ENCODE results near the gene SNRPA. TPM values are rescaled to one million over a fixed set of nuclear protein-coding genes. Genes with fewer than 3 reads are reported as not detected.

Gene SNRPA
- polyA plus RNA-seq, 1 of the 3 experiments (the other 2 are of a cell fraction) = 121 TPM

DNA sequence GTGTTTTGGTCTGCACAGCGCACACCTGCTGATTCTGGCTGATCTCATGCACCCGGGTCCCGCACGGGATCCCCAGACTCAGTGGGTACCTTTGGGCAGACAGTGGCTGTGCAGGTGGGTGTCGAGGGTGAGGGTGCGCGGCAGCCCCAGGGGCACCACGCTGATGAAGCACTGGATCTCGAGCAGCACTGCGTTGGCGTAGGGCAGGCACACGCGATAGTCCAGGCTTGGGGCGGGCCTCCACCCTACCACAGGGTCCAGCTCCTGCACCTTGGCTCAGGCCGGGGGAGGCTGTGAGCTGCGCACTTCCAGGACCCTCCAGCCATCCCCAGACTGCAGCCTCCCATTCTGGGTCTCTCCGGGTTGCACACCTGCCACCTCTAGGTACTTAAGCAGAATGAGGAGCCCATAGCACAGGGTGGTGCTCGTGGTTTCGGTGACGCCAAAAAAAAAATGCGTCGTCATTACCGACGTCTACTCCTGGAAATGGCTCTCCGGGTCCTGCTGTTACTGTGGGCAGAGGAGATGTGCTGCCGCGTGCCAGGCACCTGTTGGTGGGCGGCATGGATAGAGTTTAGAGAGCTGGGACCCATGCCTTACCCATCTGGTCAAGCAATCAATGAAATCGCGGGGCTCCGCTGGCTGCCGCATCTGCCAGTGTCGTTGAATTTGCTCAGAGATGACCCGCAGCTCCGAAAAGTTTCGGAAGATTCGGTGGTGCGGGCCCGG is 58.5 kb downstream of the SNRPA start:
- ChIA-PET POLR2A (interaction anchor here (0.5 kb wide), 1 partner anchor 87 kb away, joined by 3 read pairs; no protein-coding TSS in a partner anchor), CTCF (interaction anchor here (1.0 to 5.4 kb wide), 2 partner anchors 9 to 147 kb away, joined by 3 to 54 read pairs; no protein-coding TSS in a partner anchor)

More for the DNA sequence above, 58.5 kb downstream of the SNRPA start:
- Histone ChIP-seq H2AFZ (ENCODE audit: low read depth) (no peak overlapping the region), H3K4me3 (ENCODE audit: low read depth in 2 of 2, low read length in 1 of 2) (no peak overlapping the region), H4K20me1 (ENCODE audit: insufficient read depth) (peaks cover 56% of the 10 kb centered on the region), H3K9me2 (no peaks in the 10 kb centered on the region), H3K9me3 (no peaks in the 10 kb centered on the region), H3K4me2 (no peak overlapping the region), H3F3A (replicated peaks; ENCODE audit: insufficient read depth) (peaks cover 22% of the 10 kb centered on the region), H3K9ac (no peak overlapping the region), H3K36me3 (replicated peaks in 1 of 2; ENCODE audit: control insufficient read depth in 1 of 2, insufficient read depth in 2 of 2, low read length in 1 of 2) (peaks cover 19 to 32% of the 10 kb centered on the region in 2 experiments), H3K4me1 (ENCODE audit: control insufficient read depth in 1 of 2, insufficient read depth in 2 of 2, low read depth in 1 of 2, low read length in 1 of 2) (peaks cover 12 to 38% of the 10 kb centered on the region in 2 experiments; a peak in 3 of 4 replicates), H3K27me3 (ENCODE audit: insufficient read depth) (no peaks in the 10 kb centered on the region), H3K79me2 (ENCODE audit: insufficient read depth) (peaks cover 50% of the 10 kb centered on the region), H3K27ac (ENCODE audit: low read depth in 2 of 2, low read length in 1 of 2) (no peak overlapping the region)
- 97% methylated on average over 37 of the region's 39 CpGs for WGBS (ENCODE audit: low lambda C conversion rate)
- no peak for DNase-seq
- no peak for TF ChIP-seq RXRA (IDR thresholded peaks at IDR 0.05; ENCODE audit: borderline replicate concordance, low read depth)
- TF ChIP-seq, protein P1, sequence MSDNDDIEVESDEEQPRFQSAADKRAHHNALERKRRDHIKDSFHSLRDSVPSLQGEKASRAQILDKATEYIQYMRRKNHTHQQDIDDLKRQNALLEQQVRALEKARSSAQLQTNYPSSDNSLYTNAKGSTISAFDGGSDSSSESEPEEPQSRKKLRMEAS (IDR thresholded peaks at IDR 0.05; ENCODE audit: low read depth) = no peak
- TF ChIP-seq FOSL2 (IDR thresholded peaks at IDR 0.05; ENCODE audit: borderline replicate concordance, low read depth) = no peak
- no peak for TF ChIP-seq FOXJ3 (CRISPR knock-in tag; IDR thresholded peaks at IDR 0.05)
- no peak for TF ChIP-seq EP300 (IDR thresholded peaks at IDR 0.05; ENCODE audit: borderline replicate concordance in 1 of 2, low read depth in 1 of 2, low read length in 1 of 2)
- TF ChIP-seq TEAD4 (IDR thresholded peaks at IDR 0.05; ENCODE audit: borderline replicate concordance, insufficient read depth) = no peak
- TF ChIP-seq GABPA (IDR thresholded peaks at IDR 0.05; ENCODE audit: low read depth) = no peak
- TF ChIP-seq, protein P2, sequence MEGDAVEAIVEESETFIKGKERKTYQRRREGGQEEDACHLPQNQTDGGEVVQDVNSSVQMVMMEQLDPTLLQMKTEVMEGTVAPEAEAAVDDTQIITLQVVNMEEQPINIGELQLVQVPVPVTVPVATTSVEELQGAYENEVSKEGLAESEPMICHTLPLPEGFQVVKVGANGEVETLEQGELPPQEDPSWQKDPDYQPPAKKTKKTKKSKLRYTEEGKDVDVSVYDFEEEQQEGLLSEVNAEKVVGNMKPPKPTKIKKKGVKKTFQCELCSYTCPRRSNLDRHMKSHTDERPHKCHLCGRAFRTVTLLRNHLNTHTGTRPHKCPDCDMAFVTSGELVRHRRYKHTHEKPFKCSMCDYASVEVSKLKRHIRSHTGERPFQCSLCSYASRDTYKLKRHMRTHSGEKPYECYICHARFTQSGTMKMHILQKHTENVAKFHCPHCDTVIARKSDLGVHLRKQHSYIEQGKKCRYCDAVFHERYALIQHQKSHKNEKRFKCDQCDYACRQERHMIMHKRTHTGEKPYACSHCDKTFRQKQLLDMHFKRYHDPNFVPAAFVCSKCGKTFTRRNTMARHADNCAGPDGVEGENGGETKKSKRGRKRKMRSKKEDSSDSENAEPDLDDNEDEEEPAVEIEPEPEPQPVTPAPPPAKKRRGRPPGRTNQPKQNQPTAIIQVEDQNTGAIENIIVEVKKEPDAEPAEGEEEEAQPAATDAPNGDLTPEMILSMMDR (IDR thresholded peaks at IDR 0.05) = no peak
- no peak for TF ChIP-seq EZH2phosphoT487 (IDR thresholded peaks at IDR 0.05; ENCODE audit: borderline replicate concordance, low read depth)
- TF ChIP-seq SIN3A (IDR thresholded peaks at IDR 0.05; ENCODE audit: borderline replicate concordance, low read depth, low read length) = no peak
- no peak for TF ChIP-seq MEF2A (IDR thresholded peaks at IDR 0.05; ENCODE audit: borderline replicate concordance, low read depth)
- no peak for TF ChIP-seq RFX5 (IDR thresholded peaks at IDR 0.05; ENCODE audit: low read length)
- TF ChIP-seq MXI1 (IDR thresholded peaks at IDR 0.05; ENCODE audit: low read depth, low read length) = no peak
- no peak for TF ChIP-seq TCF12 (IDR thresholded peaks at IDR 0.05)
- TF ChIP-seq, protein P3, sequence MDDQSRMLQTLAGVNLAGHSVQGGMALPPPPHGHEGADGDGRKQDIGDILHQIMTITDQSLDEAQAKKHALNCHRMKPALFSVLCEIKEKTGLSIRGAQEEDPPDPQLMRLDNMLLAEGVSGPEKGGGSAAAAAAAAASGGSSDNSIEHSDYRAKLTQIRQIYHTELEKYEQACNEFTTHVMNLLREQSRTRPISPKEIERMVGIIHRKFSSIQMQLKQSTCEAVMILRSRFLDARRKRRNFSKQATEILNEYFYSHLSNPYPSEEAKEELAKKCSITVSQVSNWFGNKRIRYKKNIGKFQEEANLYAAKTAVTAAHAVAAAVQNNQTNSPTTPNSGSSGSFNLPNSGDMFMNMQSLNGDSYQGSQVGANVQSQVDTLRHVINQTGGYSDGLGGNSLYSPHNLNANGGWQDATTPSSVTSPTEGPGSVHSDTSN (IDR thresholded peaks at IDR 0.05) = no peak
- TF ChIP-seq JUND (IDR thresholded peaks at IDR 0.05) = no peak
- no peak for TF ChIP-seq NRF1 (IDR thresholded peaks at IDR 0.05; ENCODE audit: low read depth, low read length)
- TF ChIP-seq, protein P4, sequence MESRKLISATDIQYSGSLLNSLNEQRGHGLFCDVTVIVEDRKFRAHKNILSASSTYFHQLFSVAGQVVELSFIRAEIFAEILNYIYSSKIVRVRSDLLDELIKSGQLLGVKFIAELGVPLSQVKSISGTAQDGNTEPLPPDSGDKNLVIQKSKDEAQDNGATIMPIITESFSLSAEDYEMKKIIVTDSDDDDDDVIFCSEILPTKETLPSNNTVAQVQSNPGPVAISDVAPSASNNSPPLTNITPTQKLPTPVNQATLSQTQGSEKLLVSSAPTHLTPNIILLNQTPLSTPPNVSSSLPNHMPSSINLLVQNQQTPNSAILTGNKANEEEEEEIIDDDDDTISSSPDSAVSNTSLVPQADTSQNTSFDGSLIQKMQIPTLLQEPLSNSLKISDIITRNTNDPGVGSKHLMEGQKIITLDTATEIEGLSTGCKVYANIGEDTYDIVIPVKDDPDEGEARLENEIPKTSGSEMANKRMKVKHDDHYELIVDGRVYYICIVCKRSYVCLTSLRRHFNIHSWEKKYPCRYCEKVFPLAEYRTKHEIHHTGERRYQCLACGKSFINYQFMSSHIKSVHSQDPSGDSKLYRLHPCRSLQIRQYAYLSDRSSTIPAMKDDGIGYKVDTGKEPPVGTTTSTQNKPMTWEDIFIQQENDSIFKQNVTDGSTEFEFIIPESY (IDR thresholded peaks at IDR 0.05; ENCODE audit: borderline replicate concordance, low read depth) = no peak
- TF ChIP-seq CHD2 (IDR thresholded peaks at IDR 0.05; ENCODE audit: low read length, partially characterized antibody) = no peak
